Spleen (tissue), 3 donors: ENCODE measurements around the gene RAPGEF6.

Experiments
- POLR2A ChIP-seq, 3 donors: fragments of 450-650 bp; IDR thresholded peaks; one replicate each; pipeline ENCODE4 v1.5.1; 2017; ENCODE audit warnings: antibody characterized with exemption in 3 of 3, mild to moderate bottlenecking in 1 of 3
- POLR2AphosphoS5 ChIP-seq, 3 donors: sonication (generic); formaldehyde crosslinking; IDR thresholded peaks; one replicate each; pipeline ENCODE4 v1.5.1; 2017; ENCODE audit warnings: antibody characterized with exemption in 3 of 3

DNA sequence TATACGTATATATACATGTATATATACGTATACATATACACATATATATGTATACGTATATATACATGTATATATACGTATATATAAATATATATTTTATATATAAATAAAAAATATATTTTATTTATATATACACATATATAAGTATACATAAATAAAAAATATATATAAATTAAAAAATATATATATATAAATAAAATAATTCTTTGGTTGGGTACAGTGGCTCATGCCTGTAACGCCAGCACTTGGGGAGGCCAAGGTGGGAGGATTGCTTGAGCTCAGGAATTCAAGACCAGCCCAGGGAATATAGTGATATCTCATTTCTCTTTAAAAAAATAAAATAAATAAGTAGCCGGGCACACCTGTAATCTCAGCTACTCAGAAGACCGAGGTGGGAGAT is 216.2 kb downstream of the RAPGEF6 start:
- TF ChIP-seq POLR2A (IDR thresholded peaks at IDR 0.05) (no peak), POLR2AphosphoS5 (IDR thresholded peaks at IDR 0.05) (no peak)
